ENCODE measurements around the gene C6orf118.
A peak's percentile ranks its signal among the peaks of the same experiment; 100 is the strongest.

Gene C6orf118

GRCh38 chr6:165231581-165232561 lies 77.5 kb downstream of the C6orf118 start:
- TF ChIP-seq CEBPB (IDR thresholded peaks at IDR 0.05) (no peak), RAD21 (IDR thresholded peaks at IDR 0.05; ENCODE audit: low read depth) (peak; percentile 65)

- TF ChIP-seq NFIC (IDR thresholded peaks at IDR 0.05), result no peak
- no peak for TF ChIP-seq ZBTB7A (IDR thresholded peaks at IDR 0.05; ENCODE audit: low read depth)
- no peak for TF ChIP-seq FOXM1 (IDR thresholded peaks at IDR 0.05; ENCODE audit: borderline replicate concordance, low read depth)
- no peak for TF ChIP-seq EGR1 (IDR thresholded peaks at IDR 0.05)
- TF ChIP-seq MAX (IDR thresholded peaks at IDR 0.05), result no peak
- TF ChIP-seq TAF1 (IDR thresholded peaks at IDR 0.05; ENCODE audit: low read depth), result no peak
- no peak for TF ChIP-seq TEAD4 (IDR thresholded peaks at IDR 0.05)
- TF ChIP-seq CREB1 (IDR thresholded peaks at IDR 0.05; ENCODE audit: low read depth), result no peak
- no peak for TF ChIP-seq RAD21 (IDR thresholded peaks at IDR 0.05; ENCODE audit: low read depth)
- no peak for TF ChIP-seq USF1 (IDR thresholded peaks at IDR 0.05)
- no peak for TF ChIP-seq REST (IDR thresholded peaks at IDR 0.05; ENCODE audit: low read depth)
- no peak for TF ChIP-seq CEBPB (IDR thresholded peaks at IDR 0.05)
Observed at GRCh38 chr6:165231177-165231576, 78.2 kb downstream of the C6orf118 start.

All from Ishikawa (cell line).